ES-I3 (cell line): ENCODE measurements around the gene SETD1A.

ENCODE experiments used
- H3K36me3 ChIP-seq: 2 replicates; pipeline ENCODE4 v1.6.1; 2013; ENCODE audit warnings: mild to moderate bottlenecking, low read length, control low read depth, moderate library complexity; ENCODE audit not compliant: insufficient read depth
- H3K4me1 ChIP-seq: 2 replicates; pipeline ENCODE4 v1.6.1; 2013; ENCODE audit warnings: mild to moderate bottlenecking, control low read depth, low read length; ENCODE audit not compliant: insufficient read depth
- H3K9ac ChIP-seq: 2 replicates; pipeline ENCODE4 v1.6.1; 2013; ENCODE audit warnings: low read depth, mild to moderate bottlenecking, low read length, moderate library complexity
- H3K9me3 ChIP-seq: 2 replicates; pipeline ENCODE4 v1.6.1; 2013; ENCODE audit warnings: mild to moderate bottlenecking, low read length, moderate library complexity; ENCODE audit not compliant: control insufficient read depth, insufficient read depth

SETD1A gene

DNA sequence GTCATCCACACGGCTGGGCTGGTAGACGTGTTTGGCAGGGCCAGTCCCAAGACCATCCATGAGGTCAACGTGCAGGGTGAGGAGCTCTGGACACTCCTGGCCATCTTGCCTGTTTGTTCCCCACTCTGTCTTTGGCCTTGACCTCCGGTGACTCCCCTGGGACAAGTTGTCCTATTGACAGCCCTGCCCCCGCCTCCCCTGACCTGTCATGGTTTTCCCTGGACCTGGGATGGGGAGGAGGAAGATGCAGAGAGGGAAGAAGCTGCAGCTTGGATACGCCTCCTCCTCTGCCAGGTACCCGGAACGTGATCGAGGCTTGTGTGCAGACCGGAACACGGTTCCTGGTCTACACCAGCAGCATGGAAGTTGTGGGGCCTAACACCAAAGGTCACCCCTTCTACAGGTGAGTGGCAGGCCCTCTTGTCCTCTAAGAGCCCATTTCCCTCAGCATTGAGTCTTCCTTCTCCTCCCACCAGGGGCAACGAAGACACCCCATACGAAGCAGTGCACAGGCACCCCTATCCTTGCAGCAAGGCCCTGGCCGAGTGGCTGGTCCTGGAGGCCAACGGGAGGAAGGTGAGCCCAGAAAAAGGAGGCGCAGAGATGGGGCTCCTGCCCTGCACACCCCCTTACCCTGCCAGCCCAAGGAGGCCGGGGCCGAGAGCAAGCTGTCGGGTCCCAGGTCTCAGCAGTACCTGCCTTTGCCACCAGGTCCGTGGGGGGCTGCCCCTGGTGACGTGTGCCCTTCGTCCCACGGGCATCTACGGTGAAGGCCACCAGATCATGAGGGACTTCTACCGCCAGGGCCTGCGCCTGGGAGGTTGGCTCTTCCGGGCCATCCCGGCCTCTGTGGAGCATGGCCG lies 28.8 kb downstream of the SETD1A start:
- no peaks in the 10 kb centered on the region for H3K4me1 ChIP-seq
- no peak overlapping the region for H3K9ac ChIP-seq
- H3K36me3 ChIP-seq, result no peaks in the 10 kb centered on the region
- no peaks in the 10 kb centered on the region for H3K9me3 ChIP-seq

DNA sequence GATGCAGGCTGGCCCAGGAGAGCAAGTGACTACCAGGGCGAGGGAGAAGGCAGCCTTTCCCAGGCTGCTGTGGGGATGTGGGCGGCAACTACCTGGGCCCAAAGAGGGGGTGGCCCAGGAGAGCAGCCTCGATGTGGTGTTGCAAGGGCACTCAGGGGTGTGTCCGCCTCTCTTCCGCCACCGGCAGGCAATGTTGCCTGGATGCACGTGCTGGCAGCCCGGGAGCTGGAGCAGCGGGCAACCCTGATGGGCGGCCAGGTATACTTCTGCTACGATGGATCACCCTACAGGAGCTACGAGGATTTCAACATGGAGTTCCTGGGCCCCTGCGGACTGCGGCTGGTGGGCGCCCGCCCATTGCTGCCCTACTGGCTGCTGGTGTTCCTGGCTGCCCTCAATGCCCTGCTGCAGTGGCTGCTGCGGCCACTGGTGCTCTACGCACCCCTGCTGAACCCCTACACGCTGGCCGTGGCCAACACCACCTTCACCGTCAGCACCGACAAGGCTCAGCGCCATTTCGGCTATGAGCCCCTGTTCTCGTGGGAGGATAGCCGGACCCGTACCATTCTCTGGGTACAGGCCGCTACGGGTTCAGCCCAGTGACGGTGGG lies 30.1 kb downstream of the SETD1A start:
- no peaks in the 10 kb centered on the region for H3K36me3 ChIP-seq
- H3K4me1 ChIP-seq, result no peaks in the 10 kb centered on the region
- H3K9me3 ChIP-seq, result no peaks in the 10 kb centered on the region
- no peak overlapping the region for H3K9ac ChIP-seq

GRCh38 chr16:30989469-30990047 lies 32.0 kb downstream of the SETD1A start:
- Histone ChIP-seq H3K9ac (no peak overlapping the region), H3K4me1 (no peaks in the 10 kb centered on the region)

GRCh38 chr16:30990105-30990504 lies 32.6 kb downstream of the SETD1A start:
- H3K4me1 ChIP-seq, result no peaks in the 10 kb centered on the region

More at GRCh38 chr16:30989469-30990047, 32.0 kb downstream of the SETD1A start:
- H3K36me3 ChIP-seq, result no peaks in the 10 kb centered on the region
- no peaks in the 10 kb centered on the region for H3K9me3 ChIP-seq

GRCh38 chr16:30991052-30991451 lies 33.5 kb downstream of the SETD1A start:
- Histone ChIP-seq H3K36me3 (no peaks in the 10 kb centered on the region), H3K4me1 (no peaks in the 10 kb centered on the region), H3K9me3 (no peaks in the 10 kb centered on the region), H3K9ac (no peak overlapping the region)

More at GRCh38 chr16:30990105-30990504, 32.6 kb downstream of the SETD1A start:
- Histone ChIP-seq H3K9me3 (no peaks in the 10 kb centered on the region), H3K9ac (no peak overlapping the region), H3K36me3 (no peaks in the 10 kb centered on the region)

DNA sequence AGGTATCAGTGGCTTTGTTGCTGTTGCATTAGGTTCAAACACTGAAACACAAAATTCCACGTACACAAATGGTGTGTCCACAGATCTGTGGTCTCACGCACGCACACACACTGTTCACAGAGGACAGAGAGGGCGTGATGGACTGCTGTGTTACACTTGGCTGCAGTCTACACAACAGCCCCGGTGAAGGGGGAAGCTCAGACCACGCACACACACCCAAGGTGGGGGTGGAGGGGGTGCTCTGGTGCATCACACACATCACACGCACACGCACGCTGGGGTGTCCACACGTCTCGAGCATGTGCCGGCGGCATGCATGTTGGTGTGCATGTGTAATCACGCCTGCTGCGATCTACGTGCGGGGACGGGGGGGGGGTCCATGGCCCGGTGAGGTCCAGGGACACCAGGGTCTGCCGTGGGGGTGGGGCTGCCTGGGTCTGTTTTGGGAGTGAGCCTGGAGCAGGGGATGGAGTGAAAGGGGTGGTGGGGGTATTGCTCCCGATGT lies 34.8 kb downstream of the SETD1A start:
- no peaks in the 10 kb centered on the region for H3K36me3 ChIP-seq
- no peaks in the 10 kb centered on the region for H3K9me3 ChIP-seq
- no peaks in the 10 kb centered on the region for H3K4me1 ChIP-seq
- no peak overlapping the region for H3K9ac ChIP-seq

GRCh38 chr16:30992931-30993816 lies 35.6 kb downstream of the SETD1A start:
- peaks cover 4% of the 10 kb centered on the region; the same call in 1 of the 2 replicates for H3K4me1 ChIP-seq
- no peak overlapping the region for H3K9ac ChIP-seq
- H3K36me3 ChIP-seq, result no peaks in the 10 kb centered on the region
- no peaks in the 10 kb centered on the region for H3K9me3 ChIP-seq

DNA sequence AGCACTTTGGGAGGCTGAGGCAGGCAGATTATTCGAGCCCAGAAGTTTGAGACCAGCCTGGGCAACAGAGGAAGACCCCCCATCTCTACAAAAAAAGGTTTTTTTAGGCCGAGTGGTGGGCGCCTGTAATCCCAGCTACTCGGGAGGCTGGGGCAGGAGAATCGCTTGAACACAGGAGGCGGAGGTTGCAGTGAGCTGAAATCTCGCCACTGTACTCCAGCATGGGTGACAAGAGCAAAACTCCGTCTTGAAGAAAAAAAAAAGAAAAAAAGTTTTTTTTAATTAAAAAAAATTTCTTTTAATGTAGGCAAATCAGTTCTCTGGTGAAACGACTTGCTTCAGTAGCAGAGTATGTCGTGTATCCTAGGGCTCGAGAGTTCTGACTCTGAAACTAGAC lies 38.4 kb downstream of the SETD1A start:
- no peaks in the 10 kb centered on the region for H3K36me3 ChIP-seq
- H3K4me1 ChIP-seq, result peaks cover 18% of the 10 kb centered on the region; the same call in 1 of the 2 replicates
- H3K9me3 ChIP-seq, result no peaks in the 10 kb centered on the region
- peak overlapping the region; percentile 70; the same call in 1 of the 2 replicates for H3K9ac ChIP-seq

- Histone ChIP-seq H3K4me1 (peaks cover 18% of the 10 kb centered on the region; the same call in 1 of the 2 replicates), H3K9ac (peak overlapping the region; percentile 70), H3K9me3 (no peaks in the 10 kb centered on the region), H3K36me3 (no peaks in the 10 kb centered on the region)
These were observed 38.9 kb downstream of the SETD1A start for GRCh38 chr16:30996324-30996984.

DNA sequence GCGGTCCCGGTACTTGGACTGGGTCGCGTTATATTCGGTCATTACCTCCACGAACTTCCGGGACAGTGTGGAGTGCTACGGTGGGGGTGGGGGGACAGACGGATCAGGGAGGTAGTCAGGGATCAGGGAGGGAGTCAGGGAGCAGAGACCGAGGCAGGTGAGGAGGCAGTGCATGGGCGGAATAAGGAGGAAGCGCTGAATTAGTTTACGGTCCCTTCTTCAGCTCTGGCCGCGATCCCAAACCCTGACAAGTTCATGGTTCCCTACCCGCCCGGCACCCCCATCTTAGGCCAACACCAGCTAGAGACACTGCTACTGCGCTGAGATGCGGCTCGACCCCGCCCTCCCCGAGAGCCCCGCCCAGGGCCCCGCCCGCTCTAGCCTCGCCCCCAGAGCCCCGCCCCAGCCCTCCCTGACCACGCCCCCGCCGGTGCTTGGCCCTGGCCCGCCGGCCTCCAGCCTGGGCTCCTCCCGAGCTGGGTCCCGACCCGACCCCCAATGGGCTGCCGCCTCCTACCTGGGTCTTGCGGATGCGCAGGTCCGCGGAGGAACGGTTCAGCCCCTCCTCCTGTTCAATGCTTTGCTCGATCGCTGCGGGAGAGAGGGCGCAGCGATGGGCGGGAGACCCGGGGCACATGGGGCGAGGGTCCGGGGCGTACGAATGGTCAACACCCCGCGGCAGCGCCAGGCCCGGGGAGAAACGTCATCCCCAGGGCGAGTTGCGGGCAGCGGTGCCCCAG lies 39.6 kb downstream of the SETD1A start:
- Histone ChIP-seq H3K9me3 (no peaks in the 10 kb centered on the region), H3K36me3 (no peaks in the 10 kb centered on the region), H3K4me1 (peaks cover 18% of the 10 kb centered on the region; the same call in 1 of the 2 replicates), H3K9ac (peak overlapping the region; percentile 70)

- Histone ChIP-seq H3K9me3 (no peaks in the 10 kb centered on the region), H3K4me1 (peaks cover 18% of the 10 kb centered on the region; the same call in 1 of the 2 replicates), H3K9ac (peak overlapping the region; percentile 52), H3K36me3 (no peaks in the 10 kb centered on the region)
These were observed 40.5 kb downstream of the SETD1A start for GRCh38 chr16:30997725-30998711.
